Heart left ventricle (tissue), 16 donors: ENCODE data around the gene ACAD10. TPM values are rescaled to one million over a fixed set of nuclear protein-coding genes. Genes with fewer than 3 reads are reported as not detected.

Source experiments
- ATAC-seq, 4 donors: fragments of 200-7000 bp; cut with Tn5 transposase; one replicate each; pipeline ENCODE4 v1.9.1; 2020 to 2022; ENCODE audit warnings: moderate library complexity in 4 of 4, mild to moderate bottlenecking in 3 of 4, moderate number of reproducible peaks in 1 of 4
- DNase-seq, 5 donors: peaks; one replicate each; pipeline ENCODE4 v3.0.0-alpha.2; 2020
- H3K27ac ChIP-seq, 12 donors: fragments of 200-600 bp; sonication (generic) in 4 of 12; one replicate each; pipeline versions ENCODE4 v1.5.0 to v1.8.0; 2016 to 2022; ENCODE audit warnings: mild to moderate bottlenecking in 2 of 12
- H3K27me3 ChIP-seq, 9 donors: fragments of 200-600 bp; sonication (generic) in 2 of 9; one replicate each; pipeline versions ENCODE4 v1.5.1 to v1.8.0; 2016 to 2022; ENCODE audit warnings: mild to moderate bottlenecking in 3 of 9
- H3K36me3 ChIP-seq, 9 donors: fragments of 200-600 bp; sonication (generic) in 2 of 9; one replicate each; pipeline versions ENCODE4 v1.5.0 to v1.8.0; 2018 to 2022; ENCODE audit warnings: mild to moderate bottlenecking in 2 of 9
- H3K4me1 ChIP-seq, 12 donors: fragments of 200-600 bp; sonication (generic) in 4 of 12; one replicate each; pipeline versions ENCODE4 v1.5.0 to v1.8.0; 2016 to 2022; ENCODE audit warnings: mild to moderate bottlenecking in 3 of 12
- H3K4me3 ChIP-seq, 12 donors: fragments of 200-600 bp; sonication (generic) in 4 of 12; one replicate each; pipeline versions ENCODE4 v1.5.0 to v1.8.0; 2017 to 2022; ENCODE audit warnings: mild to moderate bottlenecking in 9 of 12, moderate library complexity in 4 of 12
- H3K9me3 ChIP-seq, 12 donors: fragments of 200-600 bp; sonication (generic) in 4 of 12; one replicate each; pipeline versions ENCODE4 v1.5.0 to v1.8.0; 2016 to 2022; ENCODE audit warnings: mild to moderate bottlenecking in 1 of 12
- CTCF ChIP-seq, 12 donors: fragments of 200-600 bp; sonication (generic) in 4 of 12; IDR thresholded peaks; one replicate each; pipeline versions ENCODE4 v1.5.0 to v1.8.0; 2018 to 2022; ENCODE audit warnings: antibody characterized with exemption in 12 of 12, mild to moderate bottlenecking in 5 of 12
- POLR2A ChIP-seq, 2 donors: fragments of 450-650 bp; IDR thresholded peaks; one replicate each; pipeline ENCODE4 v1.6.1; 2017; ENCODE audit warnings: antibody characterized with exemption in 2 of 2, mild to moderate bottlenecking in 2 of 2, moderate library complexity in 2 of 2
- WGBS, 4 donors: extraction: QIAGEN DNeasy Blood & Tissue Kit in 2 of 4; methylation state at CpG; one replicate each; pipeline versions ENCODE4 v1.1.5 to v1.1.7; 2013 to 2018; 5-methylcytosine and 5-hydroxymethylcytosine counted together
- intact Hi-C, 10 donors: fragments of 100-400 bp; cut with DNase I; formaldehyde crosslinking; loops; one replicate each; pipeline versions ENCODE4 v1.11.1 to v1.14.2; 2022
- polyA plus RNA-seq, 2 donors: library from polyadenylated mRNA; stranded (reverse); fragments of 200-250 nt; gene quantifications; one replicate each; pipeline ENCODE4 v1.2.3, GENCODE V29; 2013
- total RNA-seq, 9 donors: library from RNA; depleted of rRNA in 2 of 9; stranded (reverse); fragments of >200 nt in 2 of 9; fragmentation: NEBNext Ultra II Directional in 3 of 9; extraction: Animal tissue kit (Norgen Biotek cat#: 25700) in 3 of 9; gene quantifications; one replicate each; pipeline versions ENCODE4 v1.1.0 to v1.2.4, GENCODE V29; 2016 to 2023
- donor health status: ischemic (EF 13 %, LVEDD 7.1; RV severe dilation, severe dysfunction).
- donor health status: healthy with polysubstance abuse.
- donor health status: DM: no; HTN: yes; CAD: no.
- donor health status: DM: no; HTN: no; CAD: no.
- donor health status: ischemic (EF 25% LVEDD 6.9; RV normal size, moderate dysfunction).
- donor health status: ischemic (EF 25% LVEDD 5.7; RV mildly dilated, moderate dysfunction).
- donor health status: healthy.
- donor health status: DM: yes; HTN: yes; CAD: no.
- donor health status: ischemic (EF 35%, LVEDD 5.7; RV mildly dilated, moderate dysfunction).
- donor health status: nonischemic (EF 11% LVEDD 7.7; RV severe dilation, severe dysfunction).
- donor health status: DM: yes; HTN: yes; CAD: no.
- donor health status: PGD.
- donor health status: ischemic (EF 29% LVEDD 5.4; RV normal size, mild dysfunction).
- donor health status: nonischemic (EF 23%, LVEDD 6.1; RV moderate dilation, normal function).

Gene ACAD10
- total and polyA plus RNA-seq, 11 donors = 10.7 to 46.0 (median 27.8) TPM

GRCh38 chr12:111692575-111693210, 6.8 kb downstream of the ACAD10 start:
- 87 to 90% (median 89%) methylated on average over 15 of the region's 15 CpGs for WGBS, 4 donors
- Histone ChIP-seq H3K4me1 (peaks cover 0 to 10% (median 0%) of the 10 kb centered on the region in 12 donors), H3K9me3 (no peaks in the 10 kb centered on the region), H3K27ac (no peak overlapping the region), H3K36me3 (peaks cover 0 to 60% (median 51%) of the 10 kb centered on the region in 9 donors), H3K4me3 (no peak overlapping the region), H3K27me3 (no peaks in the 10 kb centered on the region)
- ATAC-seq = no peak
- TF ChIP-seq POLR2A (IDR thresholded peaks at IDR 0.05) = no peak
- no peak for TF ChIP-seq CTCF (IDR thresholded peaks at IDR 0.05)
- intact Hi-C loops = no loop called here
- no peak for DNase-seq

GRCh38 chr12:111693818-111694217, 8.0 kb downstream of the ACAD10 start:
- peak; percentile 38 to 82 (median 80) for ATAC-seq
- DNase-seq = peak in 2 of 5 donors; percentile 10 to 33
- H3K27me3 ChIP-seq = no peaks in the 10 kb centered on the region
- intact Hi-C loops = no loop called here
- TF ChIP-seq POLR2A (IDR thresholded peaks at IDR 0.05) = no peak
- TF ChIP-seq CTCF (IDR thresholded peaks at IDR 0.05) = no peak
- H3K9me3 ChIP-seq = no peaks in the 10 kb centered on the region
- WGBS, 4 donors = 59 to 77% (median 70%) methylated on average over 5 of the region's 5 CpGs
- peaks cover 0 to 71% (median 59%) of the 10 kb centered on the region in 9 donors for H3K36me3 ChIP-seq
- H3K27ac ChIP-seq = peak overlapping the region in 8 of 12 donors; percentile 4 to 68 (median 42)
- H3K4me3 ChIP-seq = no peak overlapping the region
- peaks cover 0 to 10% (median 0%) of the 10 kb centered on the region in 12 donors for H3K4me1 ChIP-seq

GRCh38 chr12:111699962-111700361, 14.1 kb downstream of the ACAD10 start:
- no peak overlapping the region for H3K27ac ChIP-seq
- no peaks in the 10 kb centered on the region for H3K27me3 ChIP-seq
- H3K4me1 ChIP-seq = no peaks in the 10 kb centered on the region
- intact Hi-C loops = no loop called here
- 91 to 97% (median 93%) methylated on average over 2 of the region's 2 CpGs for WGBS, 4 donors
- DNase-seq (no peak), ATAC-seq (no peak)
- no peak overlapping the region for H3K4me3 ChIP-seq
- H3K9me3 ChIP-seq = no peaks in the 10 kb centered on the region
- no peak for TF ChIP-seq CTCF (IDR thresholded peaks at IDR 0.05)
- TF ChIP-seq POLR2A (IDR thresholded peaks at IDR 0.05) = no peak
- peaks cover 0 to 100% (median 82%) of the 10 kb centered on the region in 9 donors for H3K36me3 ChIP-seq

GRCh38 chr12:111705672-111706071, 19.8 kb downstream of the ACAD10 start:
- Histone ChIP-seq H3K4me1 (no peaks in the 10 kb centered on the region), H3K27me3 (no peaks in the 10 kb centered on the region), H3K36me3 (peaks cover 0 to 100% (median 89%) of the 10 kb centered on the region in 9 donors), H3K4me3 (no peak overlapping the region), H3K27ac (no peak overlapping the region), H3K9me3 (no peaks in the 10 kb centered on the region)
- TF ChIP-seq POLR2A (IDR thresholded peaks at IDR 0.05) (no peak), CTCF (IDR thresholded peaks at IDR 0.05) (no peak)
- DNase-seq = no peak
- WGBS, 4 donors = 85 to 92% (median 90%) methylated on average over 5 of the region's 5 CpGs
- ATAC-seq = no peak
- intact Hi-C loops = no loop called here
